ENCODE measurements around the gene LMF1.

- TF ChIP-seq CTCF (IDR thresholded peaks at IDR 0.05; ENCODE audit: low read depth, low read length) (no peak), EZH2phosphoT487 (IDR thresholded peaks at IDR 0.05; ENCODE audit: low read depth) (no peak)
Observed at GRCh38 chr16:943971-944370, 26.8 kb downstream of the LMF1 start.
